HG03103 (cell line): ENCODE measurements around the gene EPN1.

Source experiments
- ATAC-seq: cut with Tn5 transposase; IDR thresholded peaks from one replicate; pipeline ENCODE4 v1.9.1; 2021; ENCODE audit warnings: low read depth; ENCODE audit not compliant: unreplicated experiment

Gene EPN1

DNA sequence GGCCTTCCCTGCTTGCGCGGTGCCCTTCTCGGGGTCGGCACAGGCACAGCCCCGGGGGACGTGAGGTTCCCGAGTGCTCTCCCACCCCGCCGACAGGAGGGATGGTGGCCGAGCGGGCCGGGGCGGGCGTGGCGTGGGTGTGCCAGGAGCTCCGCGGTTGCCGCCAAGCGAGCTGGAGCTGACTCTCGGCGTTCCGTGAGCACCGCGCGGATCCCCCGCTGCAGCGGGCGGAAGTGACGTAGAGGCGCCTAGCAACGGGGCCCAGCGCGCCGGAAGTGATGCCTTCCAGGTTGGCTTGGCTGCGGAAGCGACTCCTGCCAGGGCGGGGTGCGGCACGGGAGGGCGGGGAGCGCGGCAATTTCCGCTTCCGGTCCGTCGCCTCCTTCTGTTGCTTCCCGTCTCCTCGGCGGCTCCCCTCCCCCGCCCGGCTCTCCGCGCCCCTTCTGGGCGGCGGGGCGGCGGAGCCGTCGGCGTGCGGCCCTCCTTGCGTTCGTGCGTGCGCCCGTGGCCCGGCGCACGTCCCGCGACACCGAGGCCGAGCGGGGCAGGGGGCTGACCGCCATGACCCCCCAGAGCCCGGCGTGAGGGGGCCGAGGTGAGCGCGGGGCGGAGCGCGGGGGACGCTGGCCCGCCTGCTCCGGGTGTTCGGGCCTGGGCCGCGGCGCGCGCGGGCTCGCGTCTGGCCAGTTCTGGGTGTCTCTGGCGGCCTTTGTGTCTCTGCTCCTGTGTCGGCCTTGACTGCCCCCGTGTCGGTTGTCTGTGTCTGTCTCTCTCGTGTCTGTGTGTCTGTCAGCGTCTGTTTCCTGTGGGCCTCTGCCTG is at the start of gene EPN1:
TSS of gene EPN1 (plus strand) at position 386 of the 820 bp plus-strand sequence. CDS start 3,402 bp downstream, outside the sequence.
- peak; percentile 57 for ATAC-seq

DNA sequence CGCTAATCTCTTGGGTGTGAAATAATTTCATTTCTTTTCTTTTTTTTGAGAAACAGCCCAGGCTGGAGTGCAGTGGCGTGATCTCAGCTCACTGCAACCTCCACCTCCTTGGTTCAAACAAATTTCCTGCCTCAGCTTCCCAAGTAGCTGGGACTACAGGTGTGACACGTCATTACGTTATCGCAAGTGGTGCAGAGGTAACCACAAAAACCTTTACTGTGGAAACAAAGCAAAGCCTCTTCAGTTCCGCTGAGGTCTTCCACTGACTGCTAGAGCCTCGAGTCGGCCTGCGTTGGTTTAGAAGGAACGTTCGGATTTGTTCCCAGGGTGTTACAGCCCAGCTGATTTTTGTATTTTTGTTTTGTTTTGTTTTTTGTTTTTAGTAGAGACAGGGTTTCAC is 48.7 kb upstream of the EPN1 start:
- no peak for ATAC-seq

DNA sequence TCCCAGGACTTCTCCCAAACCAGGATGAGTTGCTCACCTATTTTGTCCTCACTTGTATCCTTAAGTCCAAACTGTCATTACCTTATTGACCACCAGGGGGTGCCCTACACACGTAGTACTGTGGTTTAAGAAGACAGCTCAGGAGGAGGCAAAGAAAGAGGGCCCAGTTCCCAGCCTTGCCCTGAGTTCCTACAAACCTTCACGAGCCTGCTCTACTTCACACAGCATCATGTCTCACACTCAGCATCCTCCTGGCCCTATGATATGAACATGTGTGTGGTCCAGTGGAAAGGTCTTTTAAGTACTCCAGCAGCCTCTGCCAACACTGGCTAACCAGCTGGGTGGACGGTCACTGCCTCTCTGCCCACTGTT is 42.6 kb upstream of the EPN1 start:
- ATAC-seq: no peak

DNA sequence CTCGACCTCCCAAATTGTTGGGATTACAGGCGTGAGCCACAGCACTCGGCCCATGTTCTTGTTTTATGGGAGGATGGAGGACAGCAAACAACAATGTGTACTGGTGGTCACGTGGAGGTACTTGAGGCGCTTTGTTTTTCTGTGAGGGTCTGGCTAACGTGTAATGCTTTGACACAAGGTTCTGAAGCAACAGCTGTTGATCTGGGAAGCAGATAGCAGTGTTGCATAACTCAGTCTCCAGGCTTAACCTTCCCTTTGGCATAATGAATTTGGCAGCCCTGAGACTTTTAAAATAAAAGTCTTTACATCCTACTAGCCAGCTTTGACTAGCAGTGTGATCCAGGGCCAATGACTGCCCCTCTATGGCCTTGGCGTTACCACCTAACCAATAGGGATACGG is 41.2 kb upstream of the EPN1 start:
- ATAC-seq: no peak

DNA sequence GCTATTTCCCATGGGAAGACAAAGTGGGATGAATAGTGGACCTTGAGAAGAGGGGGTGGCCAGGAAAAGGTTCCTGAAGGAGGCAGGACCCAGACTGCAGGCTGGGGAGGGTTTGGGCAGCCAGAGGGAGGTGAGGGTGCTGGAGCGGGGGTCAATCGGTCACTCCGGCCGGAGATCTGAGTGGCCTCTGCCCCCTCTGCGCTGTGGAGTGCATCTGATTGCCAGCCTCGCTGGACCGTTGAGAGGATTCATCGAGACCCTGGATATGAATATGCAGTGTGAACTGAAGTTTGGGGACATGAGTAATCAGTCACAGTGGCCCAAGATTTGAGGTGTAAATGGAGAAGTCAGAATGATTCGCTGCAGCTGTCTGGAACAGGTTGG is 39.7 kb upstream of the EPN1 start:
- no peak for ATAC-seq

DNA sequence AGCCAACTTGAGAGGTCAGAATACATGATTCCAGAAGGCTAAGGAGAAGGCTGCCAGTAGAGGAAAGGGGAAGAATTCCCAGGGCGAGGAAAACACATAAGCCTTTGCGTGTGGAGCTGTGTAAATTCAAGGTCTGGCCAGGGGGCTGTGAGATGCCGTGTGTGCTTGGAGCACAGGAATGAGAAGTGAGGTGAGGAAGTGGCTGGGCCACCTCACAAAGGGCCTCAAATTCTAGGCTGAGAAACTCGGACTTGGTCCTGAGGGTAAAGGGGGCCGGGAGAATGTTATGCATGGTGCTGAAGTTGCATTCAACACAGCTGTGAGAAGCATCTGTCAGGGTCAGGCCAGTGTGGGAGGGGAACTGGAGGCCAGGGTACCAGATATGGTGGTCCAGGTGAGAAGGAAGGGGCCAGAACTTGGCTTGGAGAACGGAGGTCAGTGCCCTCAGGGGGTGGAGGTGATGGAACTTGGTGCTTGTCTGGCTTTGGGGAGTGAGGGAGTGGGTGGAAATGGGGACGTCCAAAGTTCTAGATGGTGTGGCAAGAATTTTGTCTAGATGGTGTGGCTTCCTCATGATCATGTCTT is 39.1 kb upstream of the EPN1 start:
- ATAC-seq: no peak

DNA sequence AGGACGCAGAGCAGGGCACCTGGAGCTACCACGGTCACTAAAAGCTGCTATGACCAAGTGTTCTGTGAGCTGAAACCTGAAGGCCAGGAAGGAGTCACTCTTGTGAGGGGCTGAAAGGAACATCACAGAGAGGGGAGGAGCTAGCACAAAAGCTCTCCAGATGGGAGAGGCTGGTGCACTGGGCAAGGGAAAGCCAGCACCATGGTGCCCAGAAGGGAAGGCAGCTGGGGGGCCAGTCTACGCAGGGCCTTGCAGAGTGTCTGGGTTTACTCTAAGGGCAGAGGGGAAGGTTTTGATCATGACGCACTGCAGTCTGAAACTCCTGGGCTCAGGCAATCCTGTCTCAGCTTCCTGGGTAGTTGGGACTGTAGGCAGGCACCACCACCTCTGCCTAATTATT is 38.3 kb upstream of the EPN1 start:
- ATAC-seq: no peak

DNA sequence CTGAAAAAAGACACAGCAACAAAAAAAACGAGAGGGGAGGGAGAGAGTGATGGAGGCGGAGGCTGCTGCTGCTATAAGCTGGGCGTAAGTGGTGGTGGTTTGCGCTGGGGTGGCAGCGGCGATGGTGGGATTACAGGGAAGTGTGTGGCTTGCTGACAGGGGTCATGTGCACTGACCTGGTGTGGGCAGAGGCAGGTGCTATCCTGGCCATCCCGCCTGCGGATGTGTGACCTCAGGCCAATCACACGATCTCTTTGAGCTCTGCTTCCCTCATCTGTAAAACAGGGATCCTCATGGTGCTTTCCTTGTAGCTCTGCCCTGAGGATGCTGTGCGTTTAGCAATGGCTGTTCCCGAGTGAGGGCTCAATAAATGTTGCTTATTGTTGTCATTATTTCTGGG is 37.5 kb upstream of the EPN1 start:
- ATAC-seq: no peak

DNA sequence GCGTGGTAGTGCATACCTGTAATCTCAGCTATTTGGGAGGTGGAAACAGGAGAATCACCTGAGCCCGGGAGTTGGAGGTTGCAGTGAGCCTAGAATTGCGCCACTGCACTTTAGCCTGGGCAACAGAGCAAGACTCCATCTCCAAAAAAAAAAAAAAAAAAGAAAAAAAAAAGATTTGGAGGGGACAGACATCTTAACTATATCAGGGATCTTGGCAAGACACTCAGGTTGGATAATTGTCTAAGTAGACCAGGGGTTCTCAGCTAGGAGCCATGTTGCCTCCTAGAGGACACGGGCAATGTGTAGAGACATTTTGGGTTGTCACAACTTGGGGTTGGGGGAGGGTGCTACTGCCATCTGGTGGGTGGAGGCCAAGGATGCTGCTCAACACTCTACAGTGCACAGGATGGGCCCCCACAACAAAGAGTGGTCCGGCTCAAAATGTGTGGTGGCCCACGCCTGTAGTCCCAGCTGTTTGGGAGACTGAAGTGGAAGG is 36.1 kb upstream of the EPN1 start:
- ATAC-seq: no peak

DNA sequence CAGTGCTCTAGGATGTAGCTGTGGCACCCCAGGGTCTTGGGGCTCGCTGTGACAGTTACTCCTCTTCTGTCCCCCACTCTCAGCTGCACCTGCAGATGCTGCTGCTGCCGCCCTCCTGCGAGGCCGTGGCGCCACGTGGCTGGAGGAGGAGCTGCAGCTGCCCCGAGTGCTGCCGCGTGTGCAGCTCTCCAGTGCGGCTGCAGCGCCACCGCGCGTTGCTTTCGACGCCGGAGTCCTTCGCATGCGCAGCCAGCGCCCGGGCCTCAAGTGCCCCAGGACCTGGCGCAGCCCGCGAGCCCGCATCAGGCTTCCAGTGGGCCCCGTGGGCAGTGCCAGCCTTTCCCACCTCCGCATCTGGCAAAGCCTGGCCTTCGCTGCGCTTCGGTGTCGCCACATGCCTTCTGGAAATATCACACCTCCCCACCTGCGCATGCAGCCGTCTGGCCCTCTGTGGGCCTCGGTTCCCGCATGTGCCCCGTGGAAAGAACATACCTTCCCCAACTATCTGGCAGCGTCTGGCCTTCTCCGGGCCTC is 34.9 kb upstream of the EPN1 start:
- ATAC-seq: no peak

DNA sequence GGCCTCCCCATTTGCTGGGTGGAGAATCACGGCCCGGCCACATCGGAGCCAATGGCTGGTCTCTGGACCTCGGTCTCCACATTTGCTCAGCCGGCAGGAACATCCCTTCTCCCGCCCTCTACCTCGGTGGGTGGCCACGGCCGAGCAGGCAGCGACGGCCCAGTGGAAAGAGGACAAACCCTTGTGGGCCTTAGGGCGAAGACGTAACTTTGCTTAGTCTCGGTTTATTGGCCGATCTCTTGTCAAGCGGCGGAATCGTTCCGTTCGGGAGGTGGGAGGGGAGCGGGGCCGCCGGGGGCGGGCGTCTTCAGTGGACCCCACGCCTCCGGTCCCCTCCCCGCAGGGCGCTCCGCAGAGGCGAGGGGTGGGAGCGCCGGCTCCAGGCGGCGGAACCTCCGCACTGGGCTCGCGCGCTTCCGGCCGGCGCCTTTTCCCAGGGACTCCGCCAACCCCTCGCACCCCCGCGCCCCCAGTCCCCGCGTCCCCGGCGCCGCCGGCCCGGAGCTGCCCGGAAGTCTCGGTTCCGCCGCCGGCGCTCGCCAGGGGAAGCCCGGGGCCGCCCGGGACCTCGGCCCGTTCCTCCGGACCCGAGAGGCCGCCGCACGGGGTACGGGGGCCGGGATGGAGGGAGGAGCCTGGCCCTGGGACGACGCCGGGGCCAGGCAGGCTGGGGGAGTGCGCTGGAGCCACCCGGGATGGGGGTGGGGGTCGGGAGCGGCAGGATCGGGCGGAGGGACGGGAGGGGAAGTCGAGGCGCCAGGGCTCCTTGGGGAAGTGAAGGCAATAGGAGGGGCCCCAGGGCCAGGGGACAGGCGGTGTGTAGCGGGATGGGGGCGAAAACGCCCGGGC is 34.2 kb upstream of the EPN1 start, which contains the start of gene ZNF580:
TSS of gene ZNF580 (plus strand) at position 426 of the 849 bp plus-strand sequence. CDS start 1,507 bp downstream, outside the sequence.
- no peak for ATAC-seq

DNA sequence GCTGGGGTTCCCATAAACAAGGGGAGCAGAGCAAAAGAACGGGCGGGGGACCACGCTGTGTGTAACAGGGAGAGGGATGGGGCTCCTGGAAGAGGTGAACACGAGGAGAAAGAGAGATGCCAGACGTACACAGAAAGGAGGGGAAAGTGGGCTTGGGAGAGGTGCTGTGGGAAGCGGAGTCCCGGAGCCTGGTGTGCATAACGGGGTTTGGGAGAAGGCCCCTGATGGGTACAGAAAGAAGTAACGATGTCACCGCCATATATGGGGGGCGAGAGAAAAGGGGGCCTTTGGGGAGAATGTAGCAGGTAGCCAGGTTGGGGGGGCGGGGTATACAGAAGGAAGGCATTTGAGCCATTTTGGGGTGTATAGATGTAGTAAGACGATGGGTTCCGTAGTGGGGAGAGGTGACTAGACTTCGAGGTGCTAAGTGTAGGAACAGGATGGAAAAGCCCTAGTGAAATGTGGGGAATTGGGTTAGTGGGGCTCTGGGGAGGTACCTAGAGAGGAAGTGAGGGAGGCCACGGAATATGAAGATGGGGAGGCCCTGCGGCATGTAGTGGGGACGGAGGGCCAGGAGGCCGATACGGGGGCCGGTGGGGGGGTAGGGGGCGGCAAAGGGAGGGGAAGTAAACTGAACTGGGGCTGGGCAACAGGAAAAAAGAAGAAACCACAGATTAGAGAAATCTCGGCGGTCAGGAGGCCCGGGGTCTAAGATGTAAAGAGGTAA is 33.4 kb upstream of the EPN1 start:
- no peak for ATAC-seq

DNA sequence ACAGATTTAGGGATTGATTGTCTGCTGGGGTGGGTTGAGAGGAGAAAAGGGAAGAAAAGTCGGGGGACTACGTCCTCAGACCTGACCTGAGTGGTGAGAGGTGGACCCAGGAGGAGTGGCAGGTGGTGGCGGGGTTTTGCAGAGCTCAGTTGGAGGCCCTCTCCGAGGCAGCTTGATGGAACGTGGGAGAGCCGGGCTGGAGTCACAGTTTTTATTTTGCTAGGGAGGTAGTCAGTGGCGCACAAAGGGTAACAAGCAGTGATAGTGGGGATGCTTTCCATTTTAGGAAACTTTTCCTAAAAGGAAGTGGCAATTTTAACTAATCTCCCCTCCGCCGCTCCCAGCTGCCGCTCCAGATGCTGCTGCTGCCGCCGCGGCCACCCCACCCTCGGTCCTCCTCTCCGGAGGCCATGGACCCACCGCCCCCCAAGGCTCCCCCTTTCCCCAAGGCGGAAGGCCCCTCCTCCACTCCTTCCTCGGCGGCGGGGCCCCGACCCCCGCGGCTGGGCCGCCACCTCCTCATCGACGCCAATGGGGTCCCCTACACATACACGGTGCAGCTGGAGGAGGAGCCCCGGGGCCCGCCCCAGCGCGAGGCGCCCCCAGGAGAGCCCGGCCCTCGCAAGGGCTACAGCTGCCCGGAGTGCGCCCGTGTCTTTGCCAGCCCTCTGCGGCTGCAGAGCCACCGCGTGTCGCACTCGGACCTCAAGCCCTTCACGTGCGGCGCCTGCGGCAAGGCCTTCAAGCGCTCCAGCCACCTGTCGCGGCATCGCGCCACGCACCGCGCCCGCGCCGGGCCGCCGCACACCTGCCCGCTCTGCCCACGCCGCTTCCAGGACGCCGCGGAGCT is 32.6 kb upstream of the EPN1 start:
- no peak for ATAC-seq

DNA sequence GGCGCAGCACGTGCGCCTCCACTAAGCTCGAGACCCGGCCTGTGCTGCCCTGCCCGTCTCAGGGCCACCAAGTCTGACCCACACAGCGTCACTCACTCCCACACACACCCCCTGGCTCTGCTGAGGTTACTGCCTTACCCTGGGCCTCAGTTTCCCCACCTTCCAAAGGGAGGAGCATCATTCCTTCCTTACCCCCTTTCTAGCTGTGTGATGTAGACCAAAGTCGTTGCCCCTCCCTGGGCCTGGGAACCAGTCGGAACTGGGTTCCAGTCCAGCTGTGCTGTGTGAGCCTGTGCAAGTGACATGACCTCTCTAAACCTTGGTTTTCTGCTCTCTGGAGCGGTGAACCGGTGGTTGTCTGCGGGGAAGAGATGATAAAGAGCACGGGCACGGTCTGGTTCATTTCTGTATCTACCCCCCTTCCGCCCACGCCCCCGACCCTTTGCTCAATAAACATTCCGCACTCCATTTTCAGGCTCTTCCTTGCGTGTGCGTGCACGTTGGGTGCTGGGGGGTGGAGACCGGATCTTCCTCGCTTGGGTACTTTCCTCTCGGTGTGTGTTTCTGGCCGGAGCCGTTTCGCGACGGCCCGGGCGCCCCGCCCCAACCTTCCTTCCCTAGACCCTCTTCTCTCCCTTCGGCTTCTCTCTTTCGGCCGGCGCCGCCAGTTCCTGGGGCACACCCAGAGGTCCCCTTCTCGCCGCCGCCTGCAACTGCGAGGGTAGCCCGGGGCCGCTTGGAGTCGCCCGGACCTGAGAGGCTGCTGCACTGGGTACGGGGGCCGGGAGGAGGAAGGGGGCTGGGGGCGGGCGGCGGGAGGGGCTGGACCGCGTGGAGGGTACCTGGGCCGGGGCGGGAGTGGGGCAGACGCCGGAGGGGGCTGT is 31.8 kb upstream of the EPN1 start, which contains the start of gene ZNF581:
TSS of gene ZNF581 (plus strand) at position 647 of the 884 bp plus-strand sequence. CDS start 923 bp downstream, outside the sequence.
- ATAC-seq: no peak

DNA sequence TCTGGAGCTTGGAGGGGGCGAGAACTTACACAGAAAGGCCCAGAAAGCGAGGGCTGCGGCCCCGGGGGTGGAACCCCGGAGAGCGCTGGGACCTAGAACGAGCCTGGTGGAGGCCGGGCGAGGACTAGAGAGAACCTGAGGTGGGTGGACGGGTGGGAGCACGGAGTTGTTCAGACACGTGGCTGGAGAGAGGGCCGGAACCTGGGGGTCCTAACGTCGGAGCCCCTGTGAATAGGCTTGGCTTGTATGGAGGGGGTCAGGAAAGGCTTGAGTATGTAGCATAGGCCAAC is 31.2 kb upstream of the EPN1 start:
- no peak for ATAC-seq

DNA sequence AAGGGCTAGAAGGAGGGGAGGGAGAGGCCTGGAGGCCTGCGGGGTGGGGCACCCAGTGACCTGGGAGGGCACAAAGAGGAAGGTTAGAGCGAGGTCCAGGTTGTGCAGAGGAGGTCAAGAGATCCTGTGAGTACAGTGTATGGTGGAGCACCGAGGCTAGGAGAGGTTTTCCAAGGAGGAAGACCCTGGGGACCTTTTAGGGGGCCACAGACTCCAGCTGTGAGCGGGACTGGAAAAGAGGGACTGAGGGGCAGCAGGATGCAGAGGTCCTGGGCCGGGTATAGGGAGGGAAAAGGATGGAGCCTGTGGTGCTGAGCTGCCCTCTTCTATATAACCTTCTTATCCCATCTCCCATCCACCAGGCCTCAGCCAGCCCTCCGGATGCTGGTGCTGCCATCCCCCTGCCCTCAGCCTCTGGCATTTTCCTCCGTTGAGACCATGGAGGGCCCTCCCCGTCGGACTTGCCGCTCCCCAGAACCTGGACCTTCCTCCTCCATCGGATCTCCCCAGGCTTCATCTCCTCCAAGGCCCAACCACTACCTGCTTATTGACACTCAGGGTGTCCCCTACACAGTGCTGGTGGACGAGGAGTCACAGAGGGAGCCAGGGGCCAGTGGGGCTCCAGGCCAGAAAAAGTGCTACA is 30.7 kb upstream of the EPN1 start:
- ATAC-seq: no peak

DNA sequence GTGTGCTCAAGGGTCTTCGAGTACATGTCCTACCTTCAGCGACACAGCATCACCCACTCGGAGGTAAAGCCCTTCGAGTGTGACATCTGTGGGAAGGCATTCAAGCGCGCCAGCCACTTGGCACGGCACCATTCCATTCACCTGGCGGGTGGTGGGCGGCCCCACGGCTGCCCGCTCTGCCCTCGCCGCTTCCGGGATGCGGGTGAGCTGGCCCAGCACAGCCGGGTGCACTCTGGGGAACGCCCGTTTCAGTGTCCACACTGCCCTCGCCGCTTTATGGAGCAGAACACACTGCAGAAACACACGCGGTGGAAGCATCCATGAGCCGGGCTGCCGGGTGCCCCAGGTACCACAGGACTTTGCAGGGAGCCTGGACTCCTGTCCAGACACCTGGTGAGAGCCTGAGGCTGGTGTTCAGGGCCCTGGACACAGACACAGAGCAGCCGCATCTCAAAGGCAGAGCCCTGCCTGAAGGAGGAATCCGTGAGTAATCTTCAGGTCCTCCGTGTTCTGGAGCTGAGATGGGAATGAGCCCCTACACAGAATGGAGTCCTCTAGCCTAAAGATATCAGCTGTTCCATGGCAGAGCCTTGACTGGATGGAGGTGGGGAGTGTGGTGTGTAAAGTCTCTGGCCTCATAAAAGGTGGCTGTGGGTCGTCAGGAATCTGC is 30.0 kb upstream of the EPN1 start:
- ATAC-seq: no peak

DNA sequence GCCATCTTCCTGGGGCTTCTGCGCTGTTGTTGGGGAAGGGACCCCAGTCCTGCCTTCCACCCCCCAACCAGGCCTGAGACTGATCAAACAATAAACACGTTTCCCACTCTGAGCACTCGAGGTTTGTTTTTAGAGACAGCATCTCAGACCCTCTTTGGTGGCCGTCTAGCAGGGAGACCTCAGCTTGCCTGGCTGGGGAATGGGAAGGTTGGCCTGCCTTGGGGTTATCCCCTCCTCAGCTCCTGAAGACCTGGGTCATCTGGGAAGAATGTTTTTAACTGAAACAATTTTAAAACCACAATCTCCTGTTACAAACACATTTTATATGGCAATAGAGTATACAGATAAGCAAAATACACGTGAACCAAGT is 29.5 kb upstream of the EPN1 start:
- no peak for ATAC-seq
